Lower leg skin (tissue), 3 donors: ENCODE measurements around the gene TMEM43.

Experiments
- POLR2A ChIP-seq, 2 donors: fragments of 450-650 bp; IDR thresholded peaks; one replicate each; pipeline ENCODE4 v1.6.1; 2016 to 2017; ENCODE audit warnings: antibody characterized with exemption in 2 of 2, mild to moderate bottlenecking in 1 of 2, moderate library complexity in 1 of 2
- TF ChIP-seq, protein P1 (sequence below), 3 donors: fragments of 450-650 bp; IDR thresholded peaks; one replicate each; pipeline ENCODE4 v1.5.1; 2016; ENCODE audit warnings: antibody characterized with exemption in 3 of 3, mild to moderate bottlenecking in 3 of 3, moderate library complexity in 2 of 3

DNA sequence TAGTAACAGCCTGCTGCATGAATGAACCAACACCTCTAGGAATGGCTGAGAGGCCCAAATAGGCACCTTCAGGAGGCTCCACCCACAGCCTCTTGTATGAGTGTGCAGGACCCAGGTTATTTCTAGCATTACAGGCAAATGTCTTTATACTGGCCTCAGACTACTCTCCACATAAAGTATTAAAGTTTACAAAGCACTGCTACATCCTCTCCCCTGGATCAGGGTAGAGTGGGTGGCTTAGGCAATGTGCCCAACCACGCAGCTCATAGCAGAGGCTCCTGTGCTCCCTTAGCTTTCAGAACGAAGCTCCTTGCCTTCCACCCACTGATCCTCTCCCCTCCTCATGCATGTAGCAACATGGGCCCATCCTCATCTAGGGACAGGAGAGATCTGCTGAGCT, 16.3 kb downstream of the TMEM43 start:
- TF ChIP-seq, protein P1, sequence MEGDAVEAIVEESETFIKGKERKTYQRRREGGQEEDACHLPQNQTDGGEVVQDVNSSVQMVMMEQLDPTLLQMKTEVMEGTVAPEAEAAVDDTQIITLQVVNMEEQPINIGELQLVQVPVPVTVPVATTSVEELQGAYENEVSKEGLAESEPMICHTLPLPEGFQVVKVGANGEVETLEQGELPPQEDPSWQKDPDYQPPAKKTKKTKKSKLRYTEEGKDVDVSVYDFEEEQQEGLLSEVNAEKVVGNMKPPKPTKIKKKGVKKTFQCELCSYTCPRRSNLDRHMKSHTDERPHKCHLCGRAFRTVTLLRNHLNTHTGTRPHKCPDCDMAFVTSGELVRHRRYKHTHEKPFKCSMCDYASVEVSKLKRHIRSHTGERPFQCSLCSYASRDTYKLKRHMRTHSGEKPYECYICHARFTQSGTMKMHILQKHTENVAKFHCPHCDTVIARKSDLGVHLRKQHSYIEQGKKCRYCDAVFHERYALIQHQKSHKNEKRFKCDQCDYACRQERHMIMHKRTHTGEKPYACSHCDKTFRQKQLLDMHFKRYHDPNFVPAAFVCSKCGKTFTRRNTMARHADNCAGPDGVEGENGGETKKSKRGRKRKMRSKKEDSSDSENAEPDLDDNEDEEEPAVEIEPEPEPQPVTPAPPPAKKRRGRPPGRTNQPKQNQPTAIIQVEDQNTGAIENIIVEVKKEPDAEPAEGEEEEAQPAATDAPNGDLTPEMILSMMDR (IDR thresholded peaks at IDR 0.05) = no peak
- TF ChIP-seq POLR2A (IDR thresholded peaks at IDR 0.05) = no peak
